ENCODE measurements around the gene BMPR1B.

The BMPR1B gene

GRCh38 chr4:95020521-95020920 is 262.8 kb downstream of the BMPR1B start:
- no peak for TF ChIP-seq CTCF (IDR thresholded peaks at IDR 0.05; ENCODE audit: low read depth, low read length, missing control alignments)
- Histone ChIP-seq H3K27ac (no peak overlapping the region), H3K4me3 (ENCODE audit: low read depth, low read length) (no peak overlapping the region), H3K27me3 (replicated peaks) (no peaks in the 10 kb centered on the region), H3K36me3 (replicated peaks) (no peaks in the 10 kb centered on the region)
- no peak for DNase-seq
- in situ Hi-C loops (cut with HindIII; ENCODE audit: low pct_ligation_motif_present, low sequenced_read_pairs): no loop called here

DNA sequence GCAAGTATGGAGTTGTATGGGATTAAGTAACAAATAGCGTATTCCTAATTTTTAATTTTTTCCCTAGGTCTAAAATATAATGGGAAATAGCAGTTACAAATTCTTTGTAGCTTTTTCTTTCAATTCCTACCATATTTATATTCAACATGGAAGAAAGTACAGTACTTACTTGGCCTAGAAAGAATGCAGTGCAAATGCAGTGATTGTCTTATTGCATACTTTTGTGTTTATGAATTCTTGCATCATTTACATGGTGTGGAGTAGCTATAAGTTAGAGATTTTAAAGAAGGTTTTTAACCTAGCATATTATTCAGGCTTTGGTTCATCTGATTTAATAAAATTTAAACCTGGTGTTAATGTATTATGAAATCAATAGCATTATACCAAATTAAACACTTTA is 263.3 kb downstream of the BMPR1B start:
- in situ Hi-C loops (cut with HindIII; ENCODE audit: low pct_ligation_motif_present, low sequenced_read_pairs): no loop called here
- no peak for DNase-seq
- Histone ChIP-seq H3K36me3 (replicated peaks) (no peaks in the 10 kb centered on the region), H3K27ac (no peak overlapping the region), H3K27me3 (replicated peaks) (no peaks in the 10 kb centered on the region), H3K4me3 (ENCODE audit: low read depth, low read length) (no peak overlapping the region)
- TF ChIP-seq CTCF (IDR thresholded peaks at IDR 0.05; ENCODE audit: low read depth, low read length, missing control alignments): no peak

- no peak overlapping the region for H3K4me3 ChIP-seq (ENCODE audit: low read depth, low read length)
- in situ Hi-C loops (cut with HindIII; ENCODE audit: low pct_ligation_motif_present, low sequenced_read_pairs): no loop called here
- no peaks in the 10 kb centered on the region for H3K27me3 ChIP-seq (replicated peaks)
- TF ChIP-seq CTCF (IDR thresholded peaks at IDR 0.05; ENCODE audit: low read depth, low read length, missing control alignments): no peak
- DNase-seq: no peak
- H3K27ac ChIP-seq: no peak overlapping the region
- H3K36me3 ChIP-seq (replicated peaks): no peaks in the 10 kb centered on the region
These were observed 265.4 kb downstream of the BMPR1B start for GRCh38 chr4:95023110-95023509.

DNA sequence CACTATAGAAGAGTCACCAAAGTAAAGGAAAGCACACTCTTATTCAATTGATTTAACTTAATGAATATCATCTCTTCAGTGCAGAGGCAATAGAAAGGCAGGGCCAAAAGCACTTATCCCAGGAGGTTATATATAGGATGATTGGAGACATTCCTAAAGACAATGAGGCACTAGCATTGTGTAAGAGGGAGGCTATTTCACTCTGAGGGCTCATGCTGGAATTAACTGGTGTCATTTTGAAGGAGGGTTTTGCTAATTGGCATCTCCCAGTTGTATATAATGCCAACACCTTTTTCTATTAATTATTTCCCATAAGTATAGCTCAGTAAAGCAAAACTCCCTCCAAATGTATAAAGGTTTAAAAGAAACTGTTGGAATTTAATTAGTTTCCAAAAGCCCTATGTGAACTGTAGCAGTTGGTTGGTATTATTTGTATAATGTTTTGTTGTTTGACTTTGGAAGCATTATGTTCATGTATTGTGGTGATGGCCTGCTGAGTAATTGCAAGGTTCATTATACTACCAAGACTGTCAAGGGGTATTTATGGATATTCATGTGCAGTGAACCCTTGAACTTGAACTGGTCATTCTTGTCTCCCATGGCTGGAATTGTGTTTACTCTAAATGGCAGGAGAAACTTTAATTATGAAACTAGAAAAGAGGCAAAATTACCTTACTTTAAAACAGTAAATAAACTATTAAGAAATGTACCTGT is 270.3 kb downstream of the BMPR1B start:
- no peak overlapping the region for H3K4me3 ChIP-seq (ENCODE audit: low read depth, low read length)
- no peaks in the 10 kb centered on the region for H3K36me3 ChIP-seq (replicated peaks)
- in situ Hi-C loops (cut with HindIII; ENCODE audit: low pct_ligation_motif_present, low sequenced_read_pairs): no loop called here
- DNase-seq: no peak
- no peak overlapping the region for H3K27ac ChIP-seq
- no peak for TF ChIP-seq CTCF (IDR thresholded peaks at IDR 0.05; ENCODE audit: low read depth, low read length, missing control alignments)
- H3K27me3 ChIP-seq (replicated peaks): no peaks in the 10 kb centered on the region

DNA sequence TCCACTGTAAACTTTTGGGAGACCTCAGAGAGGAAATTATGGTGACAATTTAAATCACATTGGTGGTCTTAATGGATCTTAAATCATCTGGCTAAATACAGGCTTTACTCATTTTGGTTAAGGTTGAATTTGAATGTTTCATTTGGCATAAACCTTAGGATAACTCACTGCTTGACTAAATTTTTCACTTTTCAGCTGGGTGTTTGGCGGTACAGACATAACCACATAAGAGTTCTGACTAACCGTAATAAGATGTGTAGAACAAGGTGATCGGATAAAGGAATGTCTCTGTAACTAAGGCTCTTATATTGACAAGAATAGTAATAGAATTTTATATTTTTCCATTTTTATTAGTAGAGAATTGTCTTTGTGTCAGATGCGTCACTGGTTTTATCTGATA is 281.0 kb downstream of the BMPR1B start:
- no peaks in the 10 kb centered on the region for H3K36me3 ChIP-seq (replicated peaks)
- no peak overlapping the region for H3K27ac ChIP-seq
- TF ChIP-seq CTCF (IDR thresholded peaks at IDR 0.05; ENCODE audit: low read depth, low read length, missing control alignments): no peak
- H3K27me3 ChIP-seq (replicated peaks): no peaks in the 10 kb centered on the region
- in situ Hi-C loops (cut with HindIII; ENCODE audit: low pct_ligation_motif_present, low sequenced_read_pairs): no loop called here
- H3K4me3 ChIP-seq (ENCODE audit: low read depth, low read length): no peak overlapping the region
- no peak for DNase-seq

GRCh38 chr4:95044324-95044837 is 286.6 kb downstream of the BMPR1B start:
- H3K36me3 ChIP-seq (replicated peaks): no peaks in the 10 kb centered on the region
- no peak overlapping the region for H3K27ac ChIP-seq
- H3K27me3 ChIP-seq (replicated peaks): no peaks in the 10 kb centered on the region
- in situ Hi-C loops (cut with HindIII; ENCODE audit: low pct_ligation_motif_present, low sequenced_read_pairs): no loop called here
- no peak overlapping the region for H3K4me3 ChIP-seq (ENCODE audit: low read depth, low read length)
- TF ChIP-seq CTCF (IDR thresholded peaks at IDR 0.05; ENCODE audit: low read depth, low read length, missing control alignments): no peak
- no peak for DNase-seq

Measured in brain microvascular endothelial cell (primary cell).